GM19438 (cell line): Measurements from ENCODE around the gene CMYA5.
"Not testable (repeated sequence)": the region's sequence is repeated elsewhere in the genome, so short reads cannot be mapped to it uniquely, and the experiment has no call there.

Experiments used
- ATAC-seq: cut with Tn5 transposase; IDR thresholded peaks from one replicate; pipeline ENCODE4 v1.9.1; 2021; ENCODE audit warnings: low read depth; ENCODE audit not compliant: unreplicated experiment

The CMYA5 gene

DNA sequence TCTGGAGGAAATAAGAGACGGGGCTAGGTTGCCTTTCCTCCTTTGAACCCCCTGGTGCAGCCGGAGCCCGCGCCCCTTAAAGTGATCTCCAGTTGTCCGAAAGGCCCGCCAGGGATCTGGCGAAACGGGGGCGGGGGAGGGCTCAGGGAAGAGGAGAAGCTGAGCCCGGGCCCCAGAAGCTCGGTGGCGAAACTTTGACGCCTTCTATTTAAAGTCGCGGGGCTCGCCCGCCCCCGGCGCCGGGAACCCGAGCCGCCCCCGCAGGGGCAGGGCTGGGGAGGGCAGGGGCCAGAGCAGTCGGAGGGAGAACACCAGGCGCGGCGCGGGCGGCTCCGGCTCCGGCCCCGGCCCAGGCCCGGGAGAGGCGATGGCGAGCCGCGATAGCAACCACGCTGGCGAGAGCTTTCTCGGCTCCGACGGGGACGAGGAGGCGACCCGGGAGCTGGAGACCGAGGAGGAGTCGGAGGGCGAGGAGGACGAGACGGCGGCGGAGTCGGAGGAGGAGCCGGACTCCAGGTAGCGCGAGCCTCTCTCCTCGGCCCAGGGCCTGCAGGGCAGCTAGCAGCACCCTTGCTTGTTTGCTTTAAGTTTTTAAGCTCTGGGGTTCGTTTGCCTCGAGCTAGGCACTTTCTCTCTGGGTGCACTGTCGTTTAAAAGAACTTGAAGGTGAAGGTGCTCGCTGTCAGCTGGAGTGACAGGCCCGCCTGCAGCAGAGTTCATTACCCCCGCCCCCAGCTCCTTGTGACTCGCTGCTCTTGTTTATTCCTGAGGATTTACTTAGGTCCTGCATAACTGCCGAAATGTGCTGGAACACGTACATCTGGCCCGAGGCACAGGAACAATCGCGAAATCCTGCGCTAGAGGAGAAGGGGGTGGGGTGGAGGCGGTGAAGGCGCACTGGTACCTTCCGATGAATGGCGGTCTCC, at the start of gene CMYA5:
Gene CMYA5 (plus strand): TSS at position 296 of the 926 bp plus-strand sequence. CDS start 72 bp downstream, at position 368.
- no peak for ATAC-seq

DNA sequence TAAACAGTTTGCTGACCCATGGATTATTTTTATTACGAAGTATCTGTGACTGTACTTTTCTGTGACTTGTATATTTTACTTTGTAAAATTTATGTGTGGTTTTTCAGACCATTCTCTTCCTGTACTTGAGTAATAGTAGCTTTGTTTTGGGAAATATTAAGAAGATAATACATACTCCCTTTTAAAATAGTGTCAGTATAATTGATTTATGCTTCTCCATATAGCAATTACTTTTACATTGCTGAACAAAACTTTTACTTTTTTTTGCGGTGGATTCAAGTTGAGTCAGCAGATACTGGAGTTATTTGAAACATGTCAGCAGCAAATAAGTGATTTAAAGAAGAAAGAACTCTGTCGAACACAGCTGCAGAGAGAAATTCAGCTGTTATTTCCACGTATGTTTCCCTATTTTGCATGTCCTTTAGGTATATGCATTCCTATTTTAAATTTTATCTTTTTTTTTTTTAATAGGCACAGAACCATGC, 49.0 kb upstream of the CMYA5 start:
- no peak for ATAC-seq

DNA sequence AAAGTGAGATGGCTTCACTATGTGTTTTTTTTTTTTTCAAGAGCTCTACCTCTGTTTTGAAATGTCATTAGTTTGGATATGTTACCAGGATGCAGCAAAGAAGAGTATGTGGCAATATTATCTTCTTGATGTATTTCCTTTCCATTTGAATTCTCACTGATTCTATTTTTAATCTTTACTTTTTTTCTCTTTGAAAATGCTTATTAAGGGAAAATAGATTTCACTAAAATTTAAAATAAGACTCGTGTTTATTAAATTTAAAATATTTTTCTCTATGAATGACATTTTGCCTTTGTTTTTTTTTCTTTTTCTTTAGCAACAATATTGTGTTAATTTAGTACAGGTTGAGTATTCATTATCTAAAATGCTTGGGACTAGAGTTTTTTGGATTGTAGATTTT, 48.2 kb upstream of the CMYA5 start:
- no peak for ATAC-seq

DNA sequence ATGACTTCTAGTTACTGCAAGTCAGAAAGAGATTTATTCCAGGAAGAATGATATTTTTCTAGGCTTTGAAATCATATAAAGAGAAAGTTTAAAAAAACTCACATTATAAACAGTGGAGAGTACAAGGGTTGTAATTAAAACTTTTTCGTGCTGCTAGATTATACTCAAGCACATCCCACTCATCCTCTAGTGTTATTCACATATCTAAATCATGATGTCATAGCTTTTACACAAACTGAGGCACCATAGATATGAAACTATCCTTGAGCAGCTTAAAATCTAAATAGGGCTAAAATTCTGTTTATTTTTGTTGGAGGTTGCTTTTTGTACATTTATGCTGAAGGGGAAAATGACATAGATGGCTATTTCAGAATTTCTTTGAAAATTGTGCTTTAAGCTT, 47.4 kb upstream of the CMYA5 start:
- ATAC-seq, result no peak

GRCh38 chr5:79653843-79654242, 35.8 kb upstream of the CMYA5 start:
- no peak for ATAC-seq

DNA sequence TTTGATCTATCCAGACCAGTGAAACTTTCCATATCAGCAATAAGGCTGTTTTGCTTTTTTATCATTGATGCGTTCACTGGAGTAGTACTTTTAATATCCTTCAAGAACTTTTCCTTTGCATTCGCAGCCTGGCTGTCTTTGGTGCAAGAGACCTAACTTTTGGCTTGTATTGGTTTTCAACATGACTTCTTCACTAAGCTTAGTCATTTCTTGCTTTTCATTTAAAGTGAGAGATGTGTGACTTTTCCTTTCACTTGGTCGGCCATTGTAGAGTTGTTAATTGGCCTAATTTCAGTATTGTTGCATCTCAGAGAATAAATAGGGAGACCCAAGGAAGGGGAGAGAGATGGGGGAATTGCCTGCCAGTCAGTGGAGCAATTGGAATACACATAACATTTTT, 26.4 kb upstream of the CMYA5 start:
- ATAC-seq, result no peak

DNA sequence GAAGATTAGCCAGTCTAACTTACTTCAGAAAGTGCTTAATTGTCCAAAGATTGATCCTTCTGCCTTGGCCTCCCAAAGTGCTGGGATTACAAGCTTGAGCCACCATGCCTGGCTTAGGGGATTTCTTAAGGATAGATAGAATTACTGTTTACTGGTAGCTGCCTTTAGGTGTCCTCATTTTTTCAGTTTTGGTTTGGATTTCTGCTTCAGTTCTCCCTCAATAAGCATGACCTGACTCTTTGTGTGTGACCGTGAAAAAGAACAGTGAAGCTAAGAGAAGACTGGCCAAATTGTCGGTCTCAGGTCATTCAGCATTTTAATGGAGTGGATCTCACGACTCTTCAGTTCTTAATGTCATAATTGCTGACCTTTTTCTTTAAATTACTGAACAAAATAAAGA, 22.9 kb upstream of the CMYA5 start:
- ATAC-seq, result no peak

GRCh38 chr5:79672392-79672791, 17.2 kb upstream of the CMYA5 start:
- ATAC-seq, result no peak

GRCh38 chr5:79676354-79676753, 13.3 kb upstream of the CMYA5 start:
- not testable (repeated sequence) for ATAC-seq

DNA sequence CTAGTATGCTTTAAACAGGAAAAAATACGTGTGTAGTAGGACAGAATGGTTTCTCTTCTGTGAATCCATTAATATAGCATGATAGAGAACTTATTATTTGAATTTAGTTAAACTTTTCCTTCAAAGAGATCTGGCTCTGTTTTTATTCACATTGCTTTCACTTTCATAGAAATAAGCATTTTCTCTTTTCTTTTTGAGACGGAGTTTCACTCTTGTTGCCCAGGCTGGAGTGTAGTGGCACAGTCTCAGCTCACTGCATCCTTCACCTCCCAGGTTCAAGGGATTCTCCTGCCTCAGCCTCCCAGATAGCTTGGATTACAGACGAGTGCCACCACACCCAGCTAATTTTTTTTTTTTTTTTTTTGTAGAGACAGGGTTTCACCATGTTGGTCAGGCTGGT, 7.5 kb upstream of the CMYA5 start:
- not testable (repeated sequence) for ATAC-seq

DNA sequence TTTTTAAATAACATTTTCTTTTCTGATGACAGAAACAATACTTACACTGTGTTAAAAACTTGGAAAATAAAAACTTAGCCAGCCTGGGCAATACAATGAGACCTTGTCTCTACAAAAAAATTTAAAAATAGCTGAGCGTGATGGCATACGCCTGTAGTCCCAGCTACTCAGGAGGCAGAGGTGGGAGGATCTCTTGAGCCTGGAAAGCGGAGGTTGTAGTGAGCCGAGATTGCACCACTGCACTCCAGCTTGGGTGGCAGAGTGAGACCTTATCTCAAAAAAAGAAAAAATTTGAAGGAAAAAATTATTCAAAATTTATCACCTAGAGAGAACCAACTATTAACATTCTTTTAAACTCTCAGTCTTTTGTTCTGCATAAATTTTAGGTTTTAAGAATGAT, 4.9 kb upstream of the CMYA5 start:
- no peak for ATAC-seq

DNA sequence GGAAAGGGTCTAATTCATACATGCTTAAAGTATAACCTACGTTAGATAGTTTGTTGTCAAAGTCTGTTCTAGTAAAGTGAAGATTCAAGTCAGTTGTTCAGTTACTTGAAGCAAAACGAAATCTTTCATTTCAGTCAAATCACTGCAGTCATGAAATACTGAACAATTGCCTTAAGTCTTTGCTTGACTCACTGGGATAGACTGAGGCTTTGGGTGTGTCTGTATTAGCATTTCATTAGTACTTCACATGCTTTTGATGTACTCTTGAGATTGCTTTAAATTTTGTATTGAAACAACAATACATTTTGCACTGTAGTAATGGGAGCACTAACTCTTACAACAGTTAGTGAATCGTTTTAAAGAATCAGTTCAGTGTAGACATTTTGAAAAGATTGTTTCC, 4.0 kb upstream of the CMYA5 start:
- no peak for ATAC-seq

- ATAC-seq, result no peak
Measured at GRCh38 chr5:79686799-79687198, 2.8 kb upstream of the CMYA5 start.

DNA sequence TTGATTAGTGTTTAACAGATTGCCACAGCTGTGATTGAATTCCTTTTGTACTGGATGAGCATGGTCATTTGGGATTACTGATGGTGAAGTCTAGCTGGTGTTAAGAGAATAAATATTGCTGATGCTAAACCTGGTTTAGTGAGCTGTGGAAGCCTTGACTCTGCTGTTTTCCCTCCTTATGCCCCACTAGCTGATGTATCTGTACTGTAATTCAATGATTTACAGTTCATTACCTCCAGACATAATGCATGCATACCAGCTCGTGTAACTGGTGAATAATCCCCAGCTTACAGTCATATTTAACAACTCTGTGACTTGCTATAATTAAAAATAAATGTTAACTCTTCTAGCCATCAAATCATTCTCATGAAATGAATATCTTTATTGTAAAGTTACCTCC, 1.7 kb upstream of the CMYA5 start:
- no peak for ATAC-seq

DNA sequence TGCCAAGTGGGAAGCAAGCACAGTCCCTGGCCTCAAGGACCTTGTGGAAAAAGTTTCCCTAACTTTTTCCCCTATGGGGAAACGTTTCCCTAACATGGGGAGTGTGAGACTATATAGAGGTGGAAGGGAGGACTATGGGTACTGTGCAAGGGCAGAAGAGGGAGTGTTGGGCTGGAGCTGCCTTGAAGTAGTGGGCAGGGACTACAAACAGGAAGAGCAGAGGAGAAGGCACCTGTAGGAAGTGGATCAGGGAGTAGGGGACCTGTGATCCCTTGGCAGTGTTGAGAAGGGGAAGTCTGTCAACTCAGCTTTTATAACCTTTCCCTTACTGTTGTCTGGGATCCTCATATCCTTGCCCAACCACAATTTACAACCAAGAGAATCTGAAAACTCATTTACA, 1.4 kb downstream of the CMYA5 start:
- no peak for ATAC-seq

DNA sequence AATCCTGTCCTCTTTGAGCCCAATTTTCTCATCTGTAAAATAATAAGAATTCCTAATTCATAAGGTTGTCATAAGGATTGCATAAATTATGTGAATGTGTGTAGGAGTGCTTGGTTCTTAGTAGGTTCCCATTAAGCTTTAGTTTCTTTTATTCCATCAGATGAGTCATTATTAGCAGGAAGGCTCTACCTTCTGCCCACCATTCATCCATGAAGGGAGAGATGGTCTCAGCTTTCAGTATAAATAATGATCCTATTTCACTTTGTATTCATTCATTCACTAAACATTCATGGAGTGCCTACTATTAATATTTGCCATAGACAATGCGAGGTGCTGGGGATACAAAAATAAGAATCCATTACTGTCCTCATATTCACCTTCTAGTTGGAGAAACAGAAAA, 3.0 kb downstream of the CMYA5 start:
- ATAC-seq, result no peak

- no peak for ATAC-seq
Measured at GRCh38 chr5:79694183-79694582, 4.5 kb downstream of the CMYA5 start.

DNA sequence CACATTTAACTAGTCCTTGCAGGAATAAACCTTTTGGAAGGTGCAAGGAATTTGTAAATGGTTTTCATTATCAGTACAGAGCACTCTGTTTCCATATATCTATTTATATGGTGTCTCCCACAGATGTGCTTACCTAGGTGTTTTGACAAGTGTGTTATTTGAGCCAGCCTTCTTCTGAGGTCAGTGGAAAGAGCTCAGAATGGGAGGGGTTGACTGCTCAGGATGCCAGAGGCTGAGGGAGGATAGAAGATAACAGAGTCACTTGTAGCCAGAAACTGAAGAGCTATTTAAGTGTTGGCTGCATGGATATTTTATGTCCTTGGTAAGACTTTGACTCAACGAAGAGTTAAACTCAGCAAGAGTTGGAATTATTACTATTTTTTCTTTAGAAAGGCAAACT, 5.0 kb downstream of the CMYA5 start:
- no peak for ATAC-seq

GRCh38 chr5:79695526-79695925, 5.9 kb downstream of the CMYA5 start:
- no peak for ATAC-seq

DNA sequence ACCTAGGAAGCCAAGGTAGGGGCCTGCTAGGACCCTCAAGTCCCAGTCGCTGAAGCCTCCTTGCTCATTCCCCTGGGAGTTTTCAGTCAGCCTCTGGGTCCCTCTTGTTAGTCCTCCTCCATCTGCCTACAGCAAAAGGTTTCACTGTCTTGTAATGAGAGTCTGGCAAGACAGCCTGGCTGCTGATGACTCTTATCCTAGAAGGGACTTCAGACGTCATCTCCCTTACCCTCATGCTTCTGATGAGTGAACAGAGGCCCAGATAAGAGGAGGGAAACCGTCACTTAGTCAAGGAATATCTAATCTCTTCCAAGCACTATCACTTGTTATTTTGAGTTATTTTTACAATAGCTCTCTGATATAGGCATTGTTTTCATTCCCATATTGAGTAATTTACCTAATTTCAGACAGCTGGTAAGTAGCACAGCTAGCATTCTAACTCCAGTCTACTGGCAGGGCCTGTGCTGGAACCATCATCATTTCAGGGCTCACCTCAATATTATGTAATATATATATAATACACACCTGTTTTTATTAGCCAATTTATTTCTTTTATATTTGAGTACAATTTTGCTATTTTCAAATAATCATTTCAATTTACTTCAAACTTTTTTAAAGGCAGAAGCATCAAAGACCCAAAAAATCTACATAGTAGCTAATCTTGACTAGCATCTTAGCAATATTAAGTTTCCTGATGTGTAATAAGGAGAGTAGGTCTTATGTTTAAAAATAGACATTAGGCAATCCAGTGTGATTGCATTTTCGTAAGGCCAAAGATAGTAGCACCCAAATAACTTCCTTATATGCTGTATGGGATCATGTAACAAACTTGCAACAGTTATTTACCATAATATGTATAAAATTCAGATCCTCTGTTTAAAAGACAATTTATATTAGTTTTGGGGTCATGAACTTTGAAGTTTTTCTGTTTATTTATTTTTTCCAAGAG, 7.9 kb downstream of the CMYA5 start:
- no peak for ATAC-seq

- no peak for ATAC-seq
Measured at GRCh38 chr5:79699763-79700400, 10.2 kb downstream of the CMYA5 start.
